Erythroblast (primary cell): ENCODE measurements around the gene ACTR5.
A peak's percentile ranks its signal among the peaks of the same experiment; 100 is the strongest.

Source experiments
- DNase-seq, 2 experiments: peaks; one replicate each; lab custom pipeline; 2025; lab: John Stamatoyannopoulos, UW
- GATA1 ChIP-seq: IDR thresholded peaks from 2 replicates; pipeline ENCODE4 v1.6.1; 2011; ENCODE audit warnings: low read depth, mild to moderate bottlenecking, control low read depth, low read length, moderate library complexity
- POLR2A ChIP-seq: IDR thresholded peaks from 2 replicates; pipeline ENCODE4 v1.6.1; 2011; ENCODE audit warnings: mild to moderate bottlenecking, low read length

The ACTR5 gene

DNA sequence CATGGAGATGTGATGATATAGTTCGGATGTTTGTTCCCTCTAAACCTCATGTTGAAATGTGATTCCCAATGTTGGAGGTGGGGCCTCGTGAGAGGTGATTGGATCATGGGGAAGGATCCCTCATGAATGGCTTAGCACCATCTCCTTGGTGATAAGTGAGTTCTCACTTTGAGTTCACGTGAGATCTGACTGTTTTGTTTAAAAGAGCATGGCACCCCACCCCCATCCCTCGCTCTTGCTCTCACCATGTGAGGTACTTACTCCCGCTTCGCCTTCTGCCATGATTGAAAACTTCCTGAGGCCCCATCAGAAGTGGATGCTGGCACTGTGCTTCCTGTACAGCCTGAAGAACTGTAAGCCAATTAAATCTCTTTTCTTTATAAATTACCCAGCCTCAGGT is 13.1 kb upstream of the ACTR5 start:
- no peak for TF ChIP-seq POLR2A
- no peak for TF ChIP-seq GATA1
- no peak for DNase-seq

DNA sequence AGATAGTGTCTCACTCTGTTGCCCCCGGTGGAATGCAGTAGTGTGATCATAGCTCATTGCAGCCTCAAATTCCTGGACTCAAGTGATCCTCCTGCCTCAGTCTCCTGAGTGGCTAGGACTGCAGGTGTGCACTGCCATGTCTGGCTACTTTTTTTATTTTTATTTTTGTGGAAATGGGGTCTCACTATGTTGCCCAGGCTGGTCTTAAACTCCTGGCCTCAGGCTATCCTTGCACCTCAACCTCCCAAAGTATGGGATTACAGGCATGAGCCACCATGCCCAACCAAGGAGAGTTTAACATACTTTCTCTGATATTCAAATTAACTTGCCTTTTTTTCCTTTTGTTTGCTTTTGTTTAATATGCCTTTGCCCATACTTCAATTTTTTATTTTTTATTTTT is 10.4 kb upstream of the ACTR5 start:
- TF ChIP-seq GATA1, result no peak
- TF ChIP-seq POLR2A, result no peak
- DNase-seq, result no peak

- TF ChIP-seq GATA1 (no peak), POLR2A (no peak)
- peak in 1 of 2 experiments; percentile 18 for DNase-seq
Measured at GRCh38 chr20:38745757-38746156, 2.5 kb upstream of the ACTR5 start.

- TF ChIP-seq POLR2A (no peak), GATA1 (no peak)
Measured at GRCh38 chr20:38747495-38748096, 664 bp upstream of the ACTR5 start.

DNA sequence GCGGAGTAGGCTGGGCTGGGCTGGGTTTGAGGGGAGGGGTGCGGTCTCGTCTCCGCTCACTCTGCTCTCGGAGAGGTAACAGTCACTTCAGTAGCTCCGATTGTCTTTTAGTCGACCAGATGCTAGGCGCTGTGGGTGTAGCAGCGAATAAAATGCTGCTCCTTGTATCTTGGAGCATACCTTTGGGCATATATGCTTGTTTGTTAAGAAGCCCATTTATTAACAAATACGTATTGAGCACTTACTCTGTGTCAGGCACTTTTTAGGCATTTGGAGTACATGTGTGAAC is 545 bp downstream of the ACTR5 start:
- TF ChIP-seq GATA1 (no peak), POLR2A (no peak)
- peak; percentile 59 to 72 for DNase-seq

More at GRCh38 chr20:38747495-38748096, 664 bp upstream of the ACTR5 start:
- DNase-seq, result no peak

DNA sequence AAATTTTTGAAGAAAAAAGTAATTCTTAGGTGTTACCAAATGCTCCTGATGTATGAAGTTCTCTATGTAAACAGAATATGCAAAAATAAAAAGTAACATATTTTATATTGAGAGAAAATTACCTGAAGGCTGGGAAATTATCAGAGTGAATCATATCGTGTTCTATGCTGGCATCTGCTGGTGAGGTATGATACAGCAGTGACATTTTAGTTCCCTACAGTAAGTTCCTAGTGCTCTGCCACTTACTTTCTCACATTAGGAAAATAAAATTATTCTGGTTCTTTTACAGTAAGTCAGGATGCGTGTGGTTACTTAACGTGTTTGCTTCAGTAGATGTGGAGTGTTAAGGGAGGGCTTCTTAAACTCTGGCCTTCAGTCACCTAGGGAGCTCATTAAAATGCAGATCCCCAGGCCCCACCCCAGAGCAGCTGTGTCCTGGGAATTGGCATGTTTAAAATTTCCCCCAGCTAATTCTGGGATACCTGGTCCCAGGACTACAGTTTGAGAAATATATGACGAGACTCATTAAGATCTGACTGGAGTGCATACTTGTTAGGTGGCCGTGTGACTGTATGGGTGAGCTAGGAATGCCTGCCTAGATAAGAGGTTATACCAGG is 3.2 kb downstream of the ACTR5 start:
- peak; percentile 56 to 79 for DNase-seq
- TF ChIP-seq POLR2A (no peak), GATA1 (no peak)

- TF ChIP-seq POLR2A (no peak), GATA1 (no peak)
- no peak for DNase-seq
Measured at GRCh38 chr20:38752029-38752428, 3.8 kb downstream of the ACTR5 start.

- no peak for DNase-seq
- TF ChIP-seq POLR2A (no peak), GATA1 (no peak)
Measured at GRCh38 chr20:38754924-38755323, 6.7 kb downstream of the ACTR5 start.

- no peak for DNase-seq
- TF ChIP-seq POLR2A (no peak), GATA1 (no peak)
Measured at GRCh38 chr20:38755324-38755910, 7.2 kb downstream of the ACTR5 start.

DNA sequence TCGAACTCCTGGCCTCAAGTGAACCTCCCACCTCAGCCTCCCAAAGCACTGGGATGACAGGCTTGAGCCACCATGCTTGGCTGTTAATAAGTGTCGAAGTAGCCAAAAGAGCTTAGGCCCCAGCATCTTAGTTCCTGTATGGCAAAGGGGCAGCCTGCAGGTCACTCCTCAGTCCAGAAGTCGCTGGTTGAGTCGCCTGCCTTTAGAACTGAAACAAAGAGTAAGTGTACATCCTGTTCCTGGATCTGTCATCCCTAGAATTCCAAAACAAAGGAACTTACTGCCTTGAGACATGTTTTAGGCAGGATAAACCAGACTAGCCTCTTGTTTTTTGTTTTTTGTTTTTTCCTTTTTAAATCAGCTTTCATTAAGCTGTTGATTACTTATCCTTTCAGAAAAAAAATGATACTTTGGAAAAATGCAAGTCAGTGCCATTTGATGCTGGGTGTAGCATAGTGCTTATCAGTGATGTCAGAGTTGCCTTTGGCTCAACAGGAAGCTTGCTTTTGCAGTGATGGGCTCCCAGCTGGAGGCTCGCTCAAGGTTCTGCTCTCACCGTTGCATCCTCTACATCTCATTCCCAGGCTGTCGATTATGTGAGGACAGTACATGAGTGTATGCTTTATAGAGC is 9.0 kb downstream of the ACTR5 start:
- DNase-seq, result peak; percentile 82 to 86

GRCh38 chr20:38759106-38759505 is 10.8 kb downstream of the ACTR5 start:
- no peak for TF ChIP-seq GATA1
- no peak for TF ChIP-seq POLR2A
- no peak for DNase-seq

More for the DNA sequence above, 9.0 kb downstream of the ACTR5 start:
- no peak for TF ChIP-seq GATA1
- no peak for TF ChIP-seq POLR2A

DNA sequence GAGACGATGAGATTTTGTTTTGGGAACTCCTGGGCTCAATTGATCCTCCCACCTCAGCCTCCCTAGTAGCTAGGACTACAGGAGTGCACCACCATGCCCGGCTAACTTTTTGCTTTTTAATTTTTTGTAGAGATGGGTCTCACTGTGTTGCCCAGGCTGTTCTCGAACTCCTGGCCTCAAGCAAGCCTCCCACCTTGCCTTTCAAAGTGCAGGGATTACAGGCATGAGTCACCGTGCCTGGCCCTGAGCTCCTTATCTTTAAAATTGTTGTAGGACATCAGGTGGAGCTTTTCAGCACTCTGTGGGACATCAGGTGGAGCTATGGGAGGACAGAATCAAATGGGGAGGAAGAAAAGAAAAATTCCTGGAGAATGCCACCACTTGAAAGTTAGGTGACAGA is 12.7 kb downstream of the ACTR5 start:
- DNase-seq, result no peak
- TF ChIP-seq GATA1, result no peak
- TF ChIP-seq POLR2A, result no peak

DNA sequence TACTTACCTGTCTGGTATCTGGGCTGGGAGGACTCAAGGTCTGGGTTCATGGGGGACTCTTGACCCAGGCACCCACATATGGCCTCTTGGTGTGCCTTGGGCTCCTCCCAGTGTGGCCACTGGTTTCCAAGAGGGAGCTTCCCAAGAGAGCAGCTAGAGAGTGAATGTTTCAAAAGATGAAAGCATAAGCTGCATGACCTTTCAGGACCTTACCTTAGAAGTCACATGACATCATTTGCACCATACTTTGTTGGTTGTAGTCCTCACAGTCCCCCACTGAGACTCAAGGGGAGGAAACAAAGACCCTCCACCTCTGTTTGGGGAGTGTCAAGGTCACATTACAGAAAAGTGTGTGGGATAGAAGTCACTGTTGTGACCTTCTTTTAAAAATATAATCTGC is 13.9 kb downstream of the ACTR5 start:
- TF ChIP-seq GATA1 (no peak), POLR2A (no peak)
- DNase-seq, result no peak

DNA sequence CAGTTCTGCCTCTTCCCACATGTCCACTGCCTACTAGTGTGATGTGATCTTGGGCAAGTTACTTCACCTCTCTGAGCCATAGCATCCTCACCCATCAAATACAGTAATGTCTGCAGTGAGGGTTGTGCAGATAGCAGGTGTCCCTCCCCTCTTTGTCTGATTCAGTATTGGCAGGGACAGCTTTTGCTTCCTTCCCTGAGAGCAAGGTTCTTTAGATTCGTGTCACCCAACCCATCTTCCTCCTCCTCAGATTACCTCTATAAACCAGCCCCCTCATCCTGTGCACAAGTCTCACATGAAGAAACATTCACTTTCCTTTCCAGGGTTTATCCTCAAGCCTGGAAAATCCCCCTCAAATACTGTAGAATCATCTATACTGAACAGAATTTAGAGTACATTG is 15.4 kb downstream of the ACTR5 start:
- no peak for TF ChIP-seq POLR2A
- no peak for DNase-seq
